K562 (cell line): Measurements from ENCODE around the gene BTRC. TPM values are rescaled to one million over a fixed set of nuclear protein-coding genes. Genes with fewer than 3 reads are reported as not detected.

Experiments
- ADNP ChIP-seq: fragments of 200-800 bp; sonication (Bioruptor generic); IDR thresholded peaks from 2 replicates; pipeline ENCODE4 v1.6.1; 2016; ENCODE audit warnings: missing genetic modification characterization, missing compliant biosample characterization
- BRD4 ChIP-seq: fragments of 200-600 bp; sonication (generic); IDR thresholded peaks from 2 replicates; pipeline ENCODE4 v1.6.1; 2017; ENCODE audit warnings: inconsistent platforms
- CEBPG ChIP-seq, 3 experiments: fragments of 200-800 bp in 1 of 3; sonication (Bioruptor generic) in 1 of 3; sonication (generic) in 1 of 3; formaldehyde crosslinking in 1 of 3; IDR thresholded peaks in 2 of 3; conservative IDR thresholded peaks in 1 of 3; 2 replicates each; pipeline versions ENCODE4 v1.6.1 to v1.8.0; 2016 to 2022; ENCODE audit warnings: missing compliant biosample characterization in 2 of 3, missing genetic modification characterization in 2 of 3, mild to moderate bottlenecking in 1 of 3, missing genetic modification reagents in 1 of 3
- CTBP1 ChIP-seq: fragments of 450-650 bp; IDR thresholded peaks from 2 replicates; pipeline ENCODE4 v1.6.1; 2016; ENCODE audit warnings: borderline replicate concordance
- DPF2 ChIP-seq: fragments of 450-650 bp; IDR thresholded peaks from 2 replicates; pipeline ENCODE4 v1.6.1; 2016
- ETV6 ChIP-seq, 3 experiments: fragments of 150-350 bp in 1 of 3; sonication (generic) in 1 of 3; formaldehyde crosslinking in 1 of 3; IDR thresholded peaks; 2 replicates each; pipeline versions ENCODE4 v1.6.1 to v1.8.0; 2014 to 2022; ENCODE audit warnings: borderline replicate concordance in 2 of 3, low read depth in 2 of 3, antibody characterized with exemption in 1 of 3, low read length in 1 of 3, mild to moderate bottlenecking in 1 of 3, missing genetic modification reagents in 1 of 3
- FOSL1 ChIP-seq: fragments of 200-800 bp; sonication (Bioruptor generic); conservative IDR thresholded peaks from 2 replicates; pipeline ENCODE4 v1.6.1; 2016; ENCODE audit warnings: missing genetic modification characterization, missing compliant biosample characterization
- FOXM1 ChIP-seq, 2 experiments: fragments of 450-650 bp in 1 of 2; sonication (generic) in 1 of 2; formaldehyde crosslinking in 1 of 2; IDR thresholded peaks; 2 replicates each; pipeline versions ENCODE4 v1.6.1 to v1.9.0; 2017 to 2022; ENCODE audit warnings: low read depth in 2 of 2, mild to moderate bottlenecking in 2 of 2, missing genetic modification reagents in 1 of 2, moderate library complexity in 1 of 2
- GTF2E2 ChIP-seq: fragments of 200-800 bp; sonication (Bioruptor generic); IDR thresholded peaks from 2 replicates; pipeline ENCODE4 v1.6.1; 2016; ENCODE audit warnings: missing genetic modification characterization, missing compliant biosample characterization
- HDAC6 ChIP-seq: IDR thresholded peaks from 2 replicates; pipeline ENCODE4 v1.6.1; 2012; ENCODE audit warnings: low read depth, mild to moderate bottlenecking, control low read depth, inconsistent platforms, low read length, moderate library complexity
- MTA3 ChIP-seq: fragments of 450-650 bp; formaldehyde crosslinking; IDR thresholded peaks from 2 replicates; pipeline ENCODE4 v1.6.1; 2017; ENCODE audit warnings: mild to moderate bottlenecking, borderline replicate concordance
- NFXL1 ChIP-seq: fragments of 450-650 bp; formaldehyde crosslinking; IDR thresholded peaks from 2 replicates; pipeline ENCODE4 v1.4.0; 2021; ENCODE audit warnings: mild to moderate bottlenecking
- POLR2AphosphoS5 ChIP-seq: IDR thresholded peaks from 2 replicates; pipeline ENCODE4 v1.6.1; 2011; ENCODE audit warnings: mild to moderate bottlenecking, low read depth, low read length, moderate library complexity; ENCODE audit not compliant: control insufficient read depth, insufficient read depth
- SMARCA4 ChIP-seq: fragments of 450-650 bp; IDR thresholded peaks from 2 replicates; pipeline ENCODE4 v1.6.1; 2016
- SMARCE1 ChIP-seq: fragments of 450-650 bp; IDR thresholded peaks from 2 replicates; pipeline ENCODE4 v1.7.1; 2016; ENCODE audit warnings: mild to moderate bottlenecking
- SOX6 ChIP-seq: fragments of 450-650 bp; IDR thresholded peaks from 2 replicates; pipeline ENCODE4 v1.6.1; 2014; ENCODE audit warnings: mild to moderate bottlenecking
- TCF7L2 ChIP-seq: fragments of 150-350 bp; IDR thresholded peaks from 2 replicates; pipeline ENCODE4 v1.6.1; 2016; ENCODE audit warnings: low read depth, mild to moderate bottlenecking, low read length, moderate library complexity
- TCFL5 ChIP-seq: fragments of 250-450 bp; sonication (Bioruptor Pico); conservative IDR thresholded peaks from 2 replicates; pipeline ENCODE4 v1.6.1; 2021; ENCODE audit warnings: mild to moderate bottlenecking, moderate library complexity, matching md5 sums
- ZNF134 ChIP-seq: fragments of 250-450 bp; sonication (Bioruptor Pico); conservative IDR thresholded peaks from 2 replicates; pipeline ENCODE4 v1.4.0; 2020
- ZNF41 ChIP-seq: fragments of 250-450 bp; sonication (Bioruptor Pico); conservative IDR thresholded peaks from 2 replicates; pipeline ENCODE4 v1.4.0; 2020; ENCODE audit warnings: mild to moderate bottlenecking
- ZNF655 ChIP-seq: fragments of 250-450 bp; sonication (Bioruptor Pico); IDR thresholded peaks from 2 replicates; pipeline ENCODE4 v1.5.0; 2021
- ZZZ3 ChIP-seq: fragments of 450-650 bp; IDR thresholded peaks from 2 replicates; pipeline ENCODE4 v1.6.1; 2016; ENCODE audit warnings: antibody characterized with exemption, mild to moderate bottlenecking, moderate library complexity
- polyA plus RNA-seq, 8 experiments: library from polyadenylated mRNA; depleted of rRNA in 4 of 8; stranded (reverse) in 5 of 8; unstranded in 3 of 8; fragments of >200 nt; fragmentation: Nextera tagmentation in 2 of 8; fragmentation: Illumina TruSeq in 1 of 8; extraction: Ambion mirVana in 2 of 8; extraction: Trizol in 1 of 8; gene quantifications; 2 replicates each; pipeline versions ENCODE4 v1.2.1 to v1.2.3, GENCODE V29; 2011 to 2014; ENCODE audit warnings: inconsistent platforms in 1 of 8, missing spikeins in 1 of 8
- total RNA-seq, 7 experiments: library from RNA; depleted of rRNA in 6 of 7; stranded (reverse); fragments of >200 nt in 6 of 7; fragmentation: Illumina TruSeq in 2 of 7; extraction: Trizol in 2 of 7; gene quantifications; 2 replicates each; pipeline versions ENCODE4 v1.2.1 to v1.2.3, GENCODE V29; 2011 to 2021; ENCODE audit warnings: low replicate concordance in 1 of 7
- TF ChIP-seq, protein P1 (sequence below): fragments of 450-650 bp; IDR thresholded peaks from 2 replicates; pipeline ENCODE4 v1.6.1; 2017; ENCODE audit warnings: antibody characterized with exemption, mild to moderate bottlenecking

Gene BTRC
- total and polyA plus RNA-seq, 9 of the 15 experiments (the other 6 are each of a cell fraction or from before 2014, with no cell fraction given), result 1.6 to 15.4 (median 7.0) TPM

DNA sequence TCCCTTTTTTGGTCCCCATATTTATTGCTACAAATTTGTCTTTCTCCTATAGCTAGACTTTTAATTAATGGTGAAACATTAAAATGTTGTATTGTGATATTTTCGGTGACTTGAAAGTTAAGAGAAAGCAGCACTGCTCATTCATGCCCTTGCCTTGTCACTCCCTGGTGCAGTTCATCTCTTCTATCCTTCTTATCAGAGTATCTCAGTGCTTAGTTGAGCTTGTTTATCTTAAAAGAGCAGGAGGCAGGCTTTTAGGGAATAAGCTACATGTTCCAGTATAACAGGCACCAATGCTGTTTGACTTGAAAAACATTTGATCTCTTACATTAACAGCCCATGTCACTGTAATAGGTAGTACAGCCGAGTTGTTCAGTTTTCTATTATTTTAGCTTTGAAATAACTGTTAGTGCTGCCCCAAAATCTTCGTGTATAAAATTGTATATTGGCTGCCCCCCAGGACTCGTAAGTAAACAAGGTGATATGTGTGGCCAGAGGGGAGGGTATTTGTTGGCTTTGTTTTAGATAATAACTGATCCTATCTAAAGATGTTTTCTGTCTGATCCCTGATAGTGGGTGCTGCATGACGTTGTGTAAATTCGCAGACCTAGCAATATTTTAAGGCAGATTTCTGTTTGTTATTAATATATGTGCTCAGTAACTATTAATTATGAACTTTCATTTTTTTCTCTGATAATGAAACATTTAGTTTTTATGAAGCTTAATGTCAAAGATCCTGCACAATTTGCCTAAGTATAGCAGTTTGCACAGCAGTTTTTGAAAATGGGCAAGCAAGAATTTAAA lies 96.5 kb downstream of the BTRC start (continued):
- TF ChIP-seq ZNF655 (CRISPR knock-in tag) (no peak), DPF2 (peak; percentile 92), FOSL1 (tag) (0 out of 2 replicates have a peak, but pooled peaks have one; percentile 25), SOX6 (peak; percentile 72), HDAC6 (no peak), NFXL1 (CRISPR knock-in tag) (no peak), CEBPG (CRISPR knock-in tag; IDR thresholded peaks at IDR 0.05) (no peak), CEBPG (tag; conservative IDR thresholded peaks at IDR 0.05 in 1 of 2, IDR thresholded peaks at IDR 0.05 in 1 of 2) (no peak), ZZZ3 (no peak), ZNF134 (no peak), MTA3 (no peak), TCF7L2 (no peak), CTBP1 (peak; percentile 63), TCFL5 (CRISPR knock-in tag) (no peak), SMARCE1 (peak; percentile 89), GTF2E2 (tag) (no peak), ADNP (tag) (0 out of 2 replicates have a peak, but pooled peaks have one; percentile 3), FOXM1 (IDR thresholded peaks at IDR 0.05; ENCODE audit: low read depth) (peak; percentile 72; the same call in 1 of the 2 replicates), FOXM1 (CRISPR knock-in tag; IDR thresholded peaks at IDR 0.05; ENCODE audit: low read depth) (no peak), BRD4 (no peak), SMARCA4 (peak; percentile 92), ETV6 (IDR thresholded peaks at IDR 0.05; ENCODE audit: borderline replicate concordance in 1 of 2, low read depth in 2 of 2, low read length in 1 of 2) (no peak), ETV6 (CRISPR knock-in tag; IDR thresholded peaks at IDR 0.05; ENCODE audit: borderline replicate concordance) (no peak), POLR2AphosphoS5 (peak; percentile 28; the same call in 1 of the 2 replicates), ZNF41 (CRISPR knock-in tag) (no peak)
- TF ChIP-seq, protein P1, sequence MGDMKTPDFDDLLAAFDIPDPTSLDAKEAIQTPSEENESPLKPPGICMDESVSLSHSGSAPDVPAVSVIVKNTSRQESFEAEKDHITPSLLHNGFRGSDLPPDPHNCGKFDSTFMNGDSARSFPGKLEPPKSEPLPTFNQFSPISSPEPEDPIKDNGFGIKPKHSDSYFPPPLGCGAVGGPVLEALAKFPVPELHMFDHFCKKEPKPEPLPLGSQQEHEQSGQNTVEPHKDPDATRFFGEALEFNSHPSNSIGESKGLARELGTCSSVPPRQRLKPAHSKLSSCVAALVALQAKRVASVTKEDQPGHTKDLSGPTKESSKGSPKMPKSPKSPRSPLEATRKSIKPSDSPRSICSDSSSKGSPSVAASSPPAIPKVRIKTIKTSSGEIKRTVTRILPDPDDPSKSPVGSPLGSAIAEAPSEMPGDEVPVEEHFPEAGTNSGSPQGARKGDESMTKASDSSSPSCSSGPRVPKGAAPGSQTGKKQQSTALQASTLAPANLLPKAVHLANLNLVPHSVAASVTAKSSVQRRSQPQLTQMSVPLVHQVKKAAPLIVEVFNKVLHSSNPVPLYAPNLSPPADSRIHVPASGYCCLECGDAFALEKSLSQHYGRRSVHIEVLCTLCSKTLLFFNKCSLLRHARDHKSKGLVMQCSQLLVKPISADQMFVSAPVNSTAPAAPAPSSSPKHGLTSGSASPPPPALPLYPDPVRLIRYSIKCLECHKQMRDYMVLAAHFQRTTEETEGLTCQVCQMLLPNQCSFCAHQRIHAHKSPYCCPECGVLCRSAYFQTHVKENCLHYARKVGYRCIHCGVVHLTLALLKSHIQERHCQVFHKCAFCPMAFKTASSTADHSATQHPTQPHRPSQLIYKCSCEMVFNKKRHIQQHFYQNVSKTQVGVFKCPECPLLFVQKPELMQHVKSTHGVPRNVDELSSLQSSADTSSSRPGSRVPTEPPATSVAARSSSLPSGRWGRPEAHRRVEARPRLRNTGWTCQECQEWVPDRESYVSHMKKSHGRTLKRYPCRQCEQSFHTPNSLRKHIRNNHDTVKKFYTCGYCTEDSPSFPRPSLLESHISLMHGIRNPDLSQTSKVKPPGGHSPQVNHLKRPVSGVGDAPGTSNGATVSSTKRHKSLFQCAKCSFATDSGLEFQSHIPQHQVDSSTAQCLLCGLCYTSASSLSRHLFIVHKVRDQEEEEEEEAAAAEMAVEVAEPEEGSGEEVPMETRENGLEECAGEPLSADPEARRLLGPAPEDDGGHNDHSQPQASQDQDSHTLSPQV, result peak; percentile 47; the same call in 1 of the 2 replicates
